ENCODE measurements around the gene PSENEN. TPM values are rescaled to one million over a fixed set of nuclear protein-coding genes. Genes with fewer than 3 reads are reported as not detected.
A peak's percentile ranks its signal among the peaks of the same experiment; 100 is the strongest.

Gene PSENEN
- total and polyA plus RNA-seq, 9 of the 15 experiments (the other 6 are each of a cell fraction or from before 2014, with no cell fraction given), result 34.5 to 299 (median 61.1) TPM

DNA sequence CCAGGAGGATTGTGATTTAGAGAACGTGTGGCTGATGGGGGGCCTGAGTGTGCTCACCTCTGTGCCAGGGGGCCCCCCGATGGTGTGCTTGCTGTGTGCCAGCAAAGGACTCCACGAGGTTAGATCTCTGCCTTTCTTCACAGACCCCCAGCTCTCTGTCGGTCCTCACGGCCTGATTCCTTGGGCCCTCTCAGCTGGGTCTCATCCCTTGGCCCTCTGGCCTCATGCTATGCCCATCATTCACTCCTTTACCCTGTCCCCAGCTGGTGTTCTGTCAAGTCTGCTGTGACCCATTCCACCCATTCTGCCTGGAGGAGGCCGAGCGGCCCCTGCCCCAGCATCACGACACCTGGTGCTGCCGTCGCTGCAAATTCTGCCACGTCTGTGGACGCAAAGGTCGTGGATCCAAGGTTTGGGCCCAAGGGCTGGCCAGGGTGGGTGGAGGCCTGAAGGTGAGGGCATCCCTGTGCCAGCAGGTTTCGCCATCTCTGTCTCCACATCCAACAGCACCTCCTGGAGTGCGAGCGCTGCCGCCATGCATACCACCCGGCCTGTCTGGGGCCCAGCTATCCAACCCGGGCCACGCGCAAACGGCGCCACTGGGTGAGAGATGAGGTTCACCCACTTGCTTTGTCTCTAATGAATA, 20.1 kb upstream of the PSENEN start:
- Histone ChIP-seq H3K36me3 (ENCODE audit: control insufficient read depth, insufficient read depth, low read length) (peaks cover 95% of the 10 kb centered on the region; the same call in 2 of the 3 replicates), H2AFZ (ENCODE audit: low read depth, low read length) (no peak overlapping the region), H3K4me2 (ENCODE audit: insufficient read depth, low read length) (no peak overlapping the region), H3K27me3 (ENCODE audit: control insufficient read depth in 2 of 2, insufficient read depth in 2 of 2, low read length in 2 of 2) (no peaks in the 10 kb centered on the region), H3K9me3 (replicated peaks; ENCODE audit: control insufficient read depth, insufficient read depth, low read depth, low read length) (no peaks in the 10 kb centered on the region), H3K4me1 (replicated peaks in 1 of 2; ENCODE audit: control insufficient read depth in 2 of 2, insufficient read depth in 2 of 2, low read length in 2 of 2) (peaks cover 0 to 12% of the 10 kb centered on the region in 2 experiments; a peak in 1 of 5 replicates), H3K9ac (ENCODE audit: insufficient read depth in 1 of 2, low read depth in 2 of 2, low read length in 2 of 2) (peak overlapping the region in 1 of 2 experiments; percentile 29; a peak in 1 of 4 replicates), H3K27ac (ENCODE audit: extremely low read depth, low read depth, low read length) (no peak overlapping the region), H3K79me2 (ENCODE audit: control insufficient read depth, insufficient read depth, low read length) (peaks cover 9% of the 10 kb centered on the region), H3K4me3 (no peak overlapping the region), H4K20me1 (replicated peaks; ENCODE audit: control insufficient read depth, insufficient read depth, low read length) (0 out of 2 replicates have a peak, but pooled peaks cover 2% of the 10 kb centered on the region), H3K9me1 (ENCODE audit: control insufficient read depth, insufficient read depth, low read length) (no peaks in the 10 kb centered on the region)
- intact Hi-C loops (cut with micrococcal nuclease) (no loop called here), in situ Hi-C loops (cut with MboI) (no loop called here)
- ATAC-seq (no peak), FAIRE-seq (no peak), DNase-seq (ENCODE audit: extremely low read depth in 1 of 4, low spot score in 3 of 4) (no peak)
- no TSS peak for BruUV-seq (replicated peaks)
- 96% methylated on average over 17 of the region's 23 CpGs for WGBS (ENCODE audit: insufficient coverage, low coverage, missing lambda C conversion rate)
- POLR2A ChIA-PET, result interaction anchor here (0.6 to 3.2 kb wide), 3 partner anchors 15 to 215 kb away, joined by 3 to 19 read pairs (median 12); partner anchors contain the start of genes PSENEN and U2AF1L4
- CTCF ChIA-PET (ENCODE audit: low intra/inter-chr PET ratio), result no interaction called here
- no peak for TF ChIP-seq CBFA2T2 (conservative IDR thresholded peaks at IDR 0.05)
- TF ChIP-seq RBFOX2 (IDR thresholded peaks at IDR 0.05; ENCODE audit: low read depth, low read length), result peak; percentile 29

DNA sequence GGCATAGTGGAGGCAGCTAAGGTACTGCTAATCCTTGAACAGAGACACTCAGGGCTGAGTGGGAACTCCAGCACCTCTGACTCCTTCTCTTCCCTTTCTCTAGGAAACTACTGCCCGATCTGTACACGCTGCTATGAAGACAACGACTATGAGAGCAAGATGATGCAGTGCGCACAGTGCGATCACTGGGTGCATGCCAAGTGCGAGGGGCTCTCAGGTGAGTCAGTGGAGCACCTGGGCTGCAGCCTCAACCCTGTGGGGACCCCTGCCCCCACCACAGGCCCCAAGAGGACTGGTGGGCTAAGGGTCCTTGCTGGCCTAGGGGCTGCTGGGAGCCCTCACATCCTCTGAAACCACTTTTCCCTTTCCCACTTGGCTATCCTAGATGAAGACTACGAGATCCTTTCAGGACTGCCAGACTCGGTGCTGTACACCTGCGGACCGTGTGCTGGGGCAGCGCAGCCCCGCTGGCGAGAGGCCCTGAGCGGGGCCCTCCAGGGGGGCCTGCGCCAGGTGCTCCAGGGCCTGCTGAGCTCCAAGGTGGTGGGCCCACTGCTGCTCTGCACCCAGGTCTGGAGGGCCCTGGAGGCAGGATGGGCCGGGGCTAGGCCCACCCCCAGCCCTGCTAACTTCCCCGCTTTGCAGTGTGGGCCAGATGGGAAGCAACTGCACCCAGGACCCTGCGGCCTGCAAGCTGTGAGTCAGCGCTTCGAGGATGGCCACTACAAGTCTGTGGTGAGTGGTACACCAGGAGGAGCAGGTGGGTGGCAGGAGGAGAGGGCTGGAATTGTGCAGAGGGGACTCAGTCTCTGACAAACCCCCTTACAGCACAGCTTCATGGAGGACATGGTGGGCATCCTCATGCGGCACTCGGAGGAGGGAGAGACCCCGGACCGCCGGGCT, 18.1 kb upstream of the PSENEN start:
- BruUV-seq (replicated peaks), result no TSS peak

More for the DNA sequence above, 18.1 kb upstream of the PSENEN start:
- TF ChIP-seq RBFOX2 (IDR thresholded peaks at IDR 0.05; ENCODE audit: low read depth, low read length) (peak; percentile 41), POLR2G (IDR thresholded peaks at IDR 0.05; ENCODE audit: low read depth, low read length) (0 out of 2 replicates have a peak, but pooled peaks have one; percentile 12), COPS2 (conservative IDR thresholded peaks at IDR 0.05) (no peak), NR2C1 (IDR thresholded peaks at IDR 0.05) (no peak), NR2C1 (tag; IDR thresholded peaks at IDR 0.05) (no peak), TFAM (CRISPR knock-in tag; conservative IDR thresholded peaks at IDR 0.05) (no peak), PML (IDR thresholded peaks at IDR 0.05; ENCODE audit: low read length) (no peak)
- POLR2A ChIA-PET, result interaction anchor here (1.7 to 2.9 kb wide), 3 partner anchors 9 to 13 kb away, joined by 7 to 18 read pairs (median 12); partner anchors contain the start of gene KMT2B
- FAIRE-seq, result no peak
- 0 out of 2 replicates have a peak, but pooled peaks cover 2% of the 10 kb centered on the region for H4K20me1 ChIP-seq (replicated peaks; ENCODE audit: control insufficient read depth, insufficient read depth, low read length)
- H3K27ac ChIP-seq (ENCODE audit: extremely low read depth, low read depth, low read length), result no peak overlapping the region
- H3K9me3 ChIP-seq (replicated peaks; ENCODE audit: control insufficient read depth, insufficient read depth, low read depth, low read length), result no peaks in the 10 kb centered on the region
- H3K9ac ChIP-seq (ENCODE audit: insufficient read depth in 1 of 2, low read depth in 2 of 2, low read length in 2 of 2), result no peak overlapping the region
- no peaks in the 10 kb centered on the region for H3K79me2 ChIP-seq (ENCODE audit: control insufficient read depth, insufficient read depth, low read length)
- intact Hi-C loops (cut with micrococcal nuclease), result no loop called here
- no peak for DNase-seq (ENCODE audit: extremely low read depth in 1 of 4, low spot score in 3 of 4)
- H3K4me1 ChIP-seq (replicated peaks in 1 of 2; ENCODE audit: control insufficient read depth in 2 of 2, insufficient read depth in 2 of 2, low read length in 2 of 2), result peaks cover 0 to 4% of the 10 kb centered on the region in 2 experiments; a peak in 1 of 5 replicates
- CTCF ChIA-PET (ENCODE audit: low intra/inter-chr PET ratio), result no interaction called here
- in situ Hi-C loops (cut with MboI), result no loop called here
- no peaks in the 10 kb centered on the region for H3K9me1 ChIP-seq (ENCODE audit: control insufficient read depth, insufficient read depth, low read length)
- WGBS (ENCODE audit: insufficient coverage, low coverage, missing lambda C conversion rate), result 96% methylated on average over 18 of the region's 25 CpGs
- peaks cover 98% of the 10 kb centered on the region; the same call in 2 of the 3 replicates for H3K36me3 ChIP-seq (ENCODE audit: control insufficient read depth, insufficient read depth, low read length)
- no peak for ATAC-seq
- no peak overlapping the region for H3K4me3 ChIP-seq
- H3K4me2 ChIP-seq (ENCODE audit: insufficient read depth, low read length), result no peak overlapping the region
- H3K27me3 ChIP-seq (ENCODE audit: control insufficient read depth in 2 of 2, insufficient read depth in 2 of 2, low read length in 2 of 2), result no peaks in the 10 kb centered on the region
- no peak overlapping the region for H2AFZ ChIP-seq (ENCODE audit: low read depth, low read length)
